ENCODE results near the gene FAM83F.
A peak's percentile ranks its signal among the peaks of the same experiment; 100 is the strongest.
"Not testable (repeated sequence)": the region's sequence is repeated elsewhere in the genome, so short reads cannot be mapped to it uniquely, and the experiment has no call there.

Gene FAM83F

DNA sequence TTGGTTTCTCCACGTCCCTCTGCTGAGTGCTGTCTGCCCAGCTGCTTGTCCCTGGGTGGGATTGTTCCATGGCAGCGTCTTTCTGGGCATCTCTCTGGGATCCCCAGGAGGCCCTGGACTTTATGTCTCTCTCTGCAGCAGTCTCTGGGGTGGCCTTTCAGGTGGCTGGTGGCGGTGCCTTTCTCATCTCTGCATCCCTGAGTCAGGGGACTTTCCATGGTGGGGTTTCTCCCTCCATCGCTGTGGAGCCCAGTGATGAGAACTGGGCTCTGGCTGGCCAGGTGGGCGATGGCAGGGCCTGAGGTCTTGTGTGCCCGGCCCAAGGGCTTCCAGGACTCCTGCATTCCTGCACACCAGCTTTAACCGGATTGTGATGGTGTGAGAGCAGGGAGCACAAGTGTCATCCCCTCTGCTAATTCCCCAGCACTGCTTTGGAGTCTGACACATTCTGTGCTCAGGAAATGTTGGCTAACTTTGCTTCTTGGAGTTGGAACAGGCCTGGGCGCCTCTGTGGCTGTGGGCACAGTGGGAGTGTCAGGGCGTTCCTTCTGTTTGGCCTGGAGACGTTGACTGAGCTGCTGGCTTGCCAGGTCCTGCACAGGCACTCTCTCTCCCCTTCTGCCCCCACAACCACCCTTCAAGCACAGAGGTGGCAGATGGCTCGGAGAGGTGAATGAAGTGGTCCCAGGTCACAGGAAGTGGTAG, 27.9 kb downstream of the FAM83F start:
- no peaks in the 10 kb centered on the region for H4K20me1 ChIP-seq (ENCODE audit: low read depth, low read length)
- H3K36me3 ChIP-seq (ENCODE audit: low read length), result no peaks in the 10 kb centered on the region
- no peaks in the 10 kb centered on the region for H3K9me3 ChIP-seq (ENCODE audit: insufficient read depth, low read length)
- H2AFZ ChIP-seq (ENCODE audit: low read depth, low read length, severe bottlenecking), result no peak overlapping the region
- H3K27me3 ChIP-seq (ENCODE audit: low read length), result no peaks in the 10 kb centered on the region
- no peak overlapping the region for H3K4me2 ChIP-seq (ENCODE audit: low read depth, low read length, poor library complexity, severe bottlenecking)
- no peaks in the 10 kb centered on the region for H3K79me2 ChIP-seq (ENCODE audit: insufficient read depth, low read length)
- no peaks in the 10 kb centered on the region for H3K9me2 ChIP-seq (replicated peaks; ENCODE audit: insufficient read depth, low read length)
- no peak overlapping the region for H3K4me3 ChIP-seq (ENCODE audit: insufficient read depth, low read length, poor library complexity, severe bottlenecking)
- no peak overlapping the region for H3K9ac ChIP-seq (ENCODE audit: low read length)
- no peak overlapping the region for H3K27ac ChIP-seq (ENCODE audit: low read depth, low read length)
- no peak for TF ChIP-seq EZH2phosphoT487 (conservative IDR thresholded peaks at IDR 0.05; ENCODE audit: low read length)
- TF ChIP-seq, protein P1, sequence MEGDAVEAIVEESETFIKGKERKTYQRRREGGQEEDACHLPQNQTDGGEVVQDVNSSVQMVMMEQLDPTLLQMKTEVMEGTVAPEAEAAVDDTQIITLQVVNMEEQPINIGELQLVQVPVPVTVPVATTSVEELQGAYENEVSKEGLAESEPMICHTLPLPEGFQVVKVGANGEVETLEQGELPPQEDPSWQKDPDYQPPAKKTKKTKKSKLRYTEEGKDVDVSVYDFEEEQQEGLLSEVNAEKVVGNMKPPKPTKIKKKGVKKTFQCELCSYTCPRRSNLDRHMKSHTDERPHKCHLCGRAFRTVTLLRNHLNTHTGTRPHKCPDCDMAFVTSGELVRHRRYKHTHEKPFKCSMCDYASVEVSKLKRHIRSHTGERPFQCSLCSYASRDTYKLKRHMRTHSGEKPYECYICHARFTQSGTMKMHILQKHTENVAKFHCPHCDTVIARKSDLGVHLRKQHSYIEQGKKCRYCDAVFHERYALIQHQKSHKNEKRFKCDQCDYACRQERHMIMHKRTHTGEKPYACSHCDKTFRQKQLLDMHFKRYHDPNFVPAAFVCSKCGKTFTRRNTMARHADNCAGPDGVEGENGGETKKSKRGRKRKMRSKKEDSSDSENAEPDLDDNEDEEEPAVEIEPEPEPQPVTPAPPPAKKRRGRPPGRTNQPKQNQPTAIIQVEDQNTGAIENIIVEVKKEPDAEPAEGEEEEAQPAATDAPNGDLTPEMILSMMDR (IDR thresholded peaks at IDR 0.05; ENCODE audit: insufficient read depth, low read length, poor library complexity, severe bottlenecking), result no peak
- no peaks in the 10 kb centered on the region for H3F3A ChIP-seq (ENCODE audit: insufficient read depth)

DNA sequence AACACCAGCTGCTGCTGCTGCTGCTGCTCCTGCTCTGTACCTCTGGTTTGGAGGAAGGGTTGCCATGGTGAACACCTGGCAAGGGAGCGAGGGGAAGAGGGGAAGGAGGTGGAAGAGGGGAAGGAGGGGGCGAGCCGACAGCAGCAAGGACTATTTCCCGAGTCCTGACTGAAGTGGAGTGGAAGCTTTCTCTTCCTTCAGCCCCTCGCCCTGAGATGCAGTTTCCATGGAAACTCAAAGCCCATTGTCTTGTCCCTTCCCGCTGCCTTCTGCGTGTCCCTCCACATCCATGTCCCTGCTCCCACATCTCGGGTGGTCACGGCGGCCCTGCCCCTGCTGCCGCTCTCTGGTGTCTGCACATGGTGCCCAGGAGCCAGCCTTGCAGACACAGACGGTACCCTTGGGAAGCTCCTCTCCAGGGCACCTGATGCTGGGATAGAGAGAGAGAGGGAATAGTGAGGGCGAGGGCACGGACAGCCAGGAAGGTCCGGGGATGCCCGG, 28.6 kb downstream of the FAM83F start:
- H3K9me2 ChIP-seq (replicated peaks; ENCODE audit: insufficient read depth, low read length), result no peaks in the 10 kb centered on the region

DNA sequence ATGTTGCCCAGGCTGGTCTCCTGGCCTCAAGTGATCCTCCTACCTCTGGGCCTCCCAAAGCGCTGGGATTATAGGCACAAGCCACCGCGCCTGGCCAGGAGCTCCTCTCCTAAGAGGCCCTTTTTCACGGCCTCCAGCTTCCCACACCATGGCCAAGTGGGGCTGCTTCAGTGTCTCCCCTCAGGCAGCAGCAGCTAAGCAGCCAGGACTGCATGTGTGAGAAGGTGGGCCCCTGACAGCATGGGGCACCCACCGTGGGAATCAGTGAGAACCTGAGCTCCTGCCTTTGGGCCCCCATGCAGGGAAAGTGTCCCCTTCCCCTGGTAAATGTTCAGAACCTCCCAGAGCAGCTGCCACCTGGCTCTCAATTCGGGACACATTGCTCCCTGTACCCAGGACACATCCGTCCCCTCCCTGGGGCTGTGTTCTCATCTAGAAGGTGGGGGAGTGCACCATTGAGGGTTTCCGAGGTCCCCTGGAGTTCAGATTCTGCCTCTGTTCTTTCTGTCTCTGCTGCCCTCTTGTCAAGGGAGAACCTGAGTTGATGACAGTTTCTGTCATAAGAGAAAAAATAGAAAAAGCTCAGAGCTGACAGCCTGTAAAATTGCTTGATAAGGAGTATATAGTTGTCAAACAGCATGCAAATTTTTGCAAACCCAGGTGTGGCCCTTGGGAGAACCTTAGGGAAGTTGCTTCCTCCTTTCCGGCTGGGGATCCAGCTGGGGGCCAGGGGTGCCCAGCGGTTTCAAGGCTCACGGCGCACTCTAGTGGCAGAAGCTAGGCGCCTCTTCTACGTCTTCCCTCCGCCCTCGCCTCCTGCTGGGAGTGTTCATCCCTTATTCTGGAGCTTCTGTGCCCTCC, 29.7 kb downstream of the FAM83F start:
- H3K36me3 ChIP-seq (ENCODE audit: low read length), result no peaks in the 10 kb centered on the region
- no peak overlapping the region for H3K9ac ChIP-seq (ENCODE audit: low read length)
- H3K9me2 ChIP-seq (replicated peaks; ENCODE audit: insufficient read depth, low read length), result no peaks in the 10 kb centered on the region
- no peak overlapping the region for H3K4me3 ChIP-seq (ENCODE audit: insufficient read depth, low read length, poor library complexity, severe bottlenecking)
- no peak for TF ChIP-seq EZH2phosphoT487 (conservative IDR thresholded peaks at IDR 0.05; ENCODE audit: low read length)
- TF ChIP-seq, protein P1 (IDR thresholded peaks at IDR 0.05; ENCODE audit: insufficient read depth, low read length, poor library complexity, severe bottlenecking), result peak; percentile 76
- no peaks in the 10 kb centered on the region for H3K79me2 ChIP-seq (ENCODE audit: insufficient read depth, low read length)
- H3K27me3 ChIP-seq (ENCODE audit: low read length), result no peaks in the 10 kb centered on the region
- no peak overlapping the region for H3K4me2 ChIP-seq (ENCODE audit: low read depth, low read length, poor library complexity, severe bottlenecking)
- no peaks in the 10 kb centered on the region for H4K20me1 ChIP-seq (ENCODE audit: low read depth, low read length)
- no peak overlapping the region for H2AFZ ChIP-seq (ENCODE audit: low read depth, low read length, severe bottlenecking)
- no peaks in the 10 kb centered on the region for H3K9me3 ChIP-seq (ENCODE audit: insufficient read depth, low read length)
- H3F3A ChIP-seq (ENCODE audit: insufficient read depth), result no peaks in the 10 kb centered on the region
- no peak overlapping the region for H3K27ac ChIP-seq (ENCODE audit: low read depth, low read length)

More for the DNA sequence above, 28.6 kb downstream of the FAM83F start:
- Histone ChIP-seq H2AFZ (ENCODE audit: low read depth, low read length, severe bottlenecking) (no peak overlapping the region), H3F3A (ENCODE audit: insufficient read depth) (no peaks in the 10 kb centered on the region), H3K27ac (ENCODE audit: low read depth, low read length) (no peak overlapping the region), H3K27me3 (ENCODE audit: low read length) (no peaks in the 10 kb centered on the region), H3K9me3 (ENCODE audit: insufficient read depth, low read length) (no peaks in the 10 kb centered on the region), H4K20me1 (ENCODE audit: low read depth, low read length) (no peaks in the 10 kb centered on the region), H3K36me3 (ENCODE audit: low read length) (no peaks in the 10 kb centered on the region), H3K4me3 (ENCODE audit: insufficient read depth, low read length, poor library complexity, severe bottlenecking) (no peak overlapping the region), H3K79me2 (ENCODE audit: insufficient read depth, low read length) (no peaks in the 10 kb centered on the region), H3K4me2 (ENCODE audit: low read depth, low read length, poor library complexity, severe bottlenecking) (no peak overlapping the region), H3K9ac (ENCODE audit: low read length) (no peak overlapping the region)
- TF ChIP-seq, protein P1 (IDR thresholded peaks at IDR 0.05; ENCODE audit: insufficient read depth, low read length, poor library complexity, severe bottlenecking), result no peak
- no peak for TF ChIP-seq EZH2phosphoT487 (conservative IDR thresholded peaks at IDR 0.05; ENCODE audit: low read length)

DNA sequence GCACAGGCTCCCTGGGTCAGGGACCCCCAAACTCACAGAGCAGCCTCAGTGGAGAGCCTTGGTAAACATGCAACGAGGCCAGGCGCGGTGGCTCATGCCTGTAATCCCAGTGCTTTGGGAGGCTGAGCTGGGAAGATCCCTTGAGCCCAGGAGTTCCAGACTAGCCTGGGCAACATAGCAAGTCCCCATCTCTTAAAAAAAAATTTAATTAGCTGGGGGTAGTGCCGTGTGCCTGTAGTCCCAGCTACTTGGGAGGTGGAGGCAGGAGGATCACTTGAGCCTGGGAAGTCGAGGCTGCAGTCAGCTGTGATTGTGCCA, 30.3 kb downstream of the FAM83F start:
- H3K27me3 ChIP-seq (ENCODE audit: low read length); H3K79me2 ChIP-seq (ENCODE audit: insufficient read depth, low read length): not testable (repeated sequence)

More for the DNA sequence above, 30.3 kb downstream of the FAM83F start:
- H2AFZ ChIP-seq (ENCODE audit: low read depth, low read length, severe bottlenecking); H3K27ac ChIP-seq (ENCODE audit: low read depth, low read length); H3K9me3 ChIP-seq (ENCODE audit: insufficient read depth, low read length); H3K4me2 ChIP-seq (ENCODE audit: low read depth, low read length, poor library complexity, severe bottlenecking); H3F3A ChIP-seq (ENCODE audit: insufficient read depth); H4K20me1 ChIP-seq (ENCODE audit: low read depth, low read length); H3K9me2 ChIP-seq (replicated peaks; ENCODE audit: insufficient read depth, low read length); H3K36me3 ChIP-seq (ENCODE audit: low read length); H3K9ac ChIP-seq (ENCODE audit: low read length); H3K4me3 ChIP-seq (ENCODE audit: insufficient read depth, low read length, poor library complexity, severe bottlenecking): not testable (repeated sequence)
